GM12891 (cell line): ENCODE data around the gene PARD6B.

Experiments
- DNase-seq: peaks from one replicate; pipeline ENCODE4 v3.0.0; 2011; ENCODE audit warnings: low spot score; ENCODE audit not compliant: insufficient read length
- FAIRE-seq: peaks from 2 replicates; lab custom pipeline; 2011; peaks lifted over from hg19 to GRCh38; lab: Jason Lieb, UNC
- PAX5 ChIP-seq: IDR thresholded peaks from 2 replicates; pipeline ENCODE4 v1.6.1; 2011; ENCODE audit warnings: low read length, moderate library complexity, mild to moderate bottlenecking; ENCODE audit not compliant: insufficient read depth, severe bottlenecking
- POLR2A ChIP-seq: IDR thresholded peaks from 2 replicates; pipeline ENCODE4 v1.6.1; 2011; ENCODE audit warnings: low read depth, low read length, control low read depth
- POLR2AphosphoS5 ChIP-seq: IDR thresholded peaks from 2 replicates; pipeline ENCODE4 v1.6.1; 2011; ENCODE audit warnings: low read depth, low read length, control low read depth
- POU2F2 ChIP-seq: IDR thresholded peaks from 2 replicates; pipeline ENCODE4 v1.6.1; 2011; ENCODE audit warnings: low read depth, mild to moderate bottlenecking, control low read depth, low read length, moderate library complexity
- SPI1 ChIP-seq: IDR thresholded peaks from 2 replicates; pipeline ENCODE4 v1.6.1; 2011; ENCODE audit warnings: low read depth, low read length, control low read depth
- TAF1 ChIP-seq: IDR thresholded peaks from 2 replicates; pipeline ENCODE4 v1.6.1; 2011; ENCODE audit warnings: low read depth, low read length, control low read depth

The PARD6B gene

GRCh38 chr20:50730765-50731054 is 670 bp upstream of the PARD6B start:
- no peak for FAIRE-seq
- DNase-seq: no peak
- TF ChIP-seq SPI1 (no peak), PAX5 (no peak), POU2F2 (no peak), POLR2A (no peak), POLR2AphosphoS5 (no peak), TAF1 (no peak)

GRCh38 chr20:50731930-50732690 is 730 bp downstream of the PARD6B start:
- FAIRE-seq: no peak
- no peak for DNase-seq
- no peak for TF ChIP-seq TAF1
- TF ChIP-seq SPI1: no peak
- TF ChIP-seq POLR2AphosphoS5: no peak
- no peak for TF ChIP-seq POLR2A
- TF ChIP-seq PAX5: no peak
- no peak for TF ChIP-seq POU2F2

DNA sequence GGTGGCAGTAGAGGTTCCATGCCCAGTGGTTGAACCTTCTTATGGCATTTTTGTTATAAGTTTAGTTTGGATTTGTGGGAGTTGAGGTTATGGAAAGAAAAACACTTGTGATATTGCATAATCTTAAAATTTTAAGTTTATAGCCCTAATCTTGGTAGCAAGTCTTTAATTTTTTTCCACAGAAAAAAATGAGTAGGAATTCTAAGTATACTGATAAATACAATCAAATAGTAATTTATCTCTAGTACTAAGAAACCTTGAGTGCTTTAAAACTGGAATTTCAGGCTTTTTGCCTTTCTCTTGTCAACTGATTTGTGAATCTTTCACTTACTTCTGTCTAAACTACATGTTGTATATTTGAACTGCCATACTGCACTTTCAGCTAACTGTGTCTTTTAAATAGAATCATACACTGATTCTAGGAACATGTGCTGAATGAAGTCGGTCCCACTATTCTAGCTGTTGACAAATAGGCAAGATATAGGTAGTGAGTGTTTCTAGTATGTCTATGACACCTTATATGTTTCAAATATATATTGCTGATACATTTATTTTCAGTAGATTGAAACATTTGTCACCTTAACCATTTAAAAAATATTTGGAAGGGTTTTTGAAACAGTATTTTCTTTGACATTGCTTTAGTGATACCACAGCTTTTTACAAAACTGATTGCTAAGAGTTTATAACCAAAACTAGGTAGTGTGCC is 2.4 kb downstream of the PARD6B start:
- no peak for DNase-seq
- FAIRE-seq: no peak
- TF ChIP-seq POU2F2 (no peak), TAF1 (no peak), PAX5 (no peak), POLR2A (no peak), SPI1 (no peak), POLR2AphosphoS5 (no peak)

DNA sequence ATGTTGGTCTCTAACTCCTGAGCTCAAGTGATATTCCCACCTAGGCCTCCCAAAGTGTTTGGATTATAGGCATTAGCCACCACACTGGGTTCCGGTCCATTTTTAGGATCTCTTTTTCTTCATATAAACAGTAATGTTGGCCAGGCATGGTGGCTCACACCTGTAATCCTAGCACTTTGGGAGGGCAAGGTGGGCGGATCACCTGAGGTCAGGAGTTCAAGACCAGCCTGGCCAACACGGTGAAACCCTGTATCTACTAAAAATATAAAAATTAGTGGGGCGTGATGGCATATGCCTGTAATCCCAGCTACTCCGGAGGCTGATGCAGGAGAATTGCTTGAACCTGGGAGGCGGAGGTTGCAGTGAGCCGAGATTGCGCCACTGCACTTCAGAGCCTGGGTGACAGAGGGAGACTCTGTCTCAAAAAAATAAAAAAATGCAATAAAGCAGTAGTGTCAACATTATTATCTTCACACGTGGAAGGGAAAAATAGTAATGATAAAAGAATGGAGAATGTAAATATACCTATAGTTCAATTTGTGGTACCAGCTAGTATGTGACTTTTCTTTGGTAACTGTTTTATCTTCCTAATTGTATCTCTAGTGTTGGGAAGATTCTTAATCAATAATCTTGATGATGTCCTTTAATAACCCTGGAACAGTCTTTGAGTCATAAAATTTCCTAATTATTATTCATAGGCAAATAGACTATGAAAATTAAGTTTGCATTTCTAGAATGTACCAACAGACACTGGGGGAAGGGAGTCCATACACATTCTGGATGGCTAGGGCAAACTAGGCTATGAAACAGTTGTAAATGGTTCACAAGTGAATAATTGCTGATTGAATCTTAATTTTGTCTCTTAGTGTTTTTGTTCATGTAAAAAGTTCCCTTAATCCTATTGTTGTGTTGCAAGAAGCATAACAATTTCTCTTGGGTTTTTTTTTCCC is 3.6 kb downstream of the PARD6B start:
- DNase-seq (no peak), FAIRE-seq (no peak)
- TF ChIP-seq POU2F2 (no peak), TAF1 (no peak), POLR2A (no peak), SPI1 (no peak), POLR2AphosphoS5 (no peak), PAX5 (no peak)

- TF ChIP-seq POU2F2 (no peak), PAX5 (no peak), SPI1 (no peak), POLR2A (no peak), TAF1 (no peak), POLR2AphosphoS5 (no peak)
- DNase-seq (no peak), FAIRE-seq (no peak)
Measured at GRCh38 chr20:50735813-50736212, 4.4 kb downstream of the PARD6B start.

DNA sequence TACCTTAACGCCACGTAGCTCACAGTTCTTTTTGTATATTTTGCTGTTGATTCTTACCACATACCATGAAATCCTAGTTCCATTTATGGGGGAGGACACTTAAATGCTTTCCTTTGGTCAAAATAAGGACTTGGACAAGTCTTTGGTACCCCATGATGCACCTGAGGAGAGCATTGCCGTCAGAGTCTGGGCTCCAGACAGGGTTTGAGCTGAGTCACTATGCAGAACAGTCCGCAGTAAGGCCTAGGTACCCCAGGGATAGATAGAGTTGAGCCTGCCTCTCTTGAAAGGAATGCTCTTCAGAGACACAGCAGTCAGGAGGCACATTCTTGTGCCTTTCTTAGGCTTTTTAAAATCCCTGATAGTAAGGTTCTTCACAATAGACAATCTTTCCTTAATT is 6.0 kb downstream of the PARD6B start:
- DNase-seq (no peak), FAIRE-seq (no peak)
- no peak for TF ChIP-seq POU2F2

- DNase-seq: no peak
- FAIRE-seq: no peak
- TF ChIP-seq POU2F2: no peak
- TF ChIP-seq SPI1: no peak
- TF ChIP-seq PAX5: no peak
- no peak for TF ChIP-seq TAF1
- TF ChIP-seq POLR2AphosphoS5: no peak
- no peak for TF ChIP-seq POLR2A
Measured at GRCh38 chr20:50743087-50743486, 11.7 kb downstream of the PARD6B start.

DNA sequence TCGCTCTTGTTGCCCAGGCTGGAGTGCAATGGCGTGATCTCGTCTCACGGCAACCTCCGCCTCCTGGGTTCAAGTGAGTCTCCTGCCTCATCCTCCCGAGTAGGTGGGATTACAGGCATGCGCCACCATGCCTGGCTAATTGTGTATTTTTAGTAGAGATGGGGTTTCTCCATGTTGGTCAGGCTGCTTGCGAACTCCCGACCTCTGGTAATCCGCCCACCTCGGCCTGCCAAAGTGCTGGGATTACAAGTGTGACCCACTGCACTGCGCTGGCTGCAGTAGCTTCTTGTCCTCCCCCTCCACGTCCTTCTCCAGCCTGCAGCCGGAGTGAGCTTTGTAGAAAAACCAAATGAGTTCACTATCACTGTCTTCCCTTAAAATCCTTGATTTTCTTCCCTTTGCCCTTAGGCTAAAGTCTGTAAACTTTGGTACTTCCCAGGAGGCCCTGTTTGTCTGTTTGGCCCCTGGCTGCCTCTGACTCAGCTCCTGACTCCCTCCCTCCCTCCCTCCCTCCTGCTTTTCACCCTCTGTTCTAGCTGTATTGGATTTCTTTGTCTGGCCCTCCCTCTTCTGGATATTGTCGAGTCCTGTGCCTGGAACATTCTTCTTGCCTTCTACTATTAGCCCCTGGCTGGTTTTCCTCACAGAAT is 12.9 kb downstream of the PARD6B start:
- DNase-seq: no peak
- TF ChIP-seq TAF1 (no peak), POLR2AphosphoS5 (no peak), SPI1 (no peak), PAX5 (no peak), POU2F2 (no peak), POLR2A (no peak)

DNA sequence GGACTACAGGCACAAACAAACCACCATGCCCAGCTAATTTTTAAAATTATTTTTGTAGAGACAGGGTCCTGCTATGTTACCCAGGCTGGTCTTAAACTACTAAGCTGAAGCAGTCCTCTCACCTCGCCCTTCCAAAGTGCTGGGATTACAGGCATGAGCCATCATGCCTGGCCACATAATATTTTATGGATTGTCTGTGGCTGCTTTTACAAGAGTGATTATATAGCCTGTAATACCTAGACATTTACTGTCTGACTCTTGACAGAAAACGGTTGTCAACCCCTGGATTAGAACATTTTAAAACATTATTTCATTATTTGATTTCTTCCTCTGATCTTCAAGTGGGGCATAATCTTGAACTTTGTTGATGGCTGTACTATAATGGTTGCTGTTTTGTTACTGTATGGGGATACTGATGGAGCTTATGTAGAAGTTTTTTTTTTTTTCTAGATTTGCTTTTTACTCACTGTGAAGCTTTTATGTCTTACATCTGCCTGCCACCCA is 14.3 kb downstream of the PARD6B start:
- no peak for TF ChIP-seq POLR2AphosphoS5
- TF ChIP-seq POU2F2: no peak
- no peak for TF ChIP-seq SPI1
- no peak for TF ChIP-seq TAF1
- TF ChIP-seq PAX5: no peak
- no peak for TF ChIP-seq POLR2A
- no peak for FAIRE-seq
- no peak for DNase-seq

More for the DNA sequence above, 12.9 kb downstream of the PARD6B start:
- FAIRE-seq: no peak
